HFFc6 (cell line): ENCODE measurements around the gene CAMK2B. TPM values are rescaled to one million over a fixed set of nuclear protein-coding genes. Genes with fewer than 3 reads are reported as not detected.

Experiments used
- DNase-seq: peaks from one replicate; pipeline ENCODE4 v3.0.0-alpha.2; 2018
- H3K27ac Mint-ChIP-seq: 2 replicates; pipeline ENCODE4 v1.8.0; 2020; ENCODE audit warnings: mild to moderate bottlenecking, mixed read lengths
- H3K27me3 Mint-ChIP-seq: 2 replicates; pipeline ENCODE4 v1.8.0; 2021; ENCODE audit warnings: mild to moderate bottlenecking, moderate library complexity, mixed read lengths; ENCODE audit not compliant: insufficient read depth
- H3K36me3 Mint-ChIP-seq: 2 replicates; pipeline ENCODE4 v1.8.0; 2021; ENCODE audit warnings: low read depth, mixed read lengths
- H3K4me1 Mint-ChIP-seq: 2 replicates; pipeline ENCODE4 v1.8.0; 2020; ENCODE audit warnings: low read depth, mixed read lengths
- H3K4me3 Mint-ChIP-seq: 2 replicates; pipeline ENCODE4 v1.8.0; 2020; ENCODE audit warnings: mild to moderate bottlenecking, moderate library complexity, mixed read lengths
- H3K9me3 Mint-ChIP-seq: 2 replicates; pipeline ENCODE4 v1.8.0; 2020; ENCODE audit warnings: mild to moderate bottlenecking, mixed read lengths
- total RNA-seq, 6 experiments: library from RNA; stranded (reverse); fragmentation: NEBNext Ultra II Directional; extraction: Animal tissue kit (Norgen Biotek cat#: 25700); gene quantifications; 2 replicates in 1 of 6; 3 replicates in 5 of 6; pipeline ENCODE4 v1.2.3, GENCODE V29; 2021
- TF ChIP-seq, protein P1 (sequence below): fragments of 200-600 bp; sonication (generic); IDR thresholded peaks from 2 replicates; pipeline ENCODE4 v1.5.0; 2021; ENCODE audit warnings: antibody characterized with exemption, mild to moderate bottlenecking

The CAMK2B gene
- total RNA-seq, 6 experiments from 2014 or later: 0.11 to 0.41 TPM; not detected in 4

- peaks cover 20% of the 10 kb centered on the region for H3K27me3 Mint-ChIP-seq
- TF ChIP-seq, protein P1, sequence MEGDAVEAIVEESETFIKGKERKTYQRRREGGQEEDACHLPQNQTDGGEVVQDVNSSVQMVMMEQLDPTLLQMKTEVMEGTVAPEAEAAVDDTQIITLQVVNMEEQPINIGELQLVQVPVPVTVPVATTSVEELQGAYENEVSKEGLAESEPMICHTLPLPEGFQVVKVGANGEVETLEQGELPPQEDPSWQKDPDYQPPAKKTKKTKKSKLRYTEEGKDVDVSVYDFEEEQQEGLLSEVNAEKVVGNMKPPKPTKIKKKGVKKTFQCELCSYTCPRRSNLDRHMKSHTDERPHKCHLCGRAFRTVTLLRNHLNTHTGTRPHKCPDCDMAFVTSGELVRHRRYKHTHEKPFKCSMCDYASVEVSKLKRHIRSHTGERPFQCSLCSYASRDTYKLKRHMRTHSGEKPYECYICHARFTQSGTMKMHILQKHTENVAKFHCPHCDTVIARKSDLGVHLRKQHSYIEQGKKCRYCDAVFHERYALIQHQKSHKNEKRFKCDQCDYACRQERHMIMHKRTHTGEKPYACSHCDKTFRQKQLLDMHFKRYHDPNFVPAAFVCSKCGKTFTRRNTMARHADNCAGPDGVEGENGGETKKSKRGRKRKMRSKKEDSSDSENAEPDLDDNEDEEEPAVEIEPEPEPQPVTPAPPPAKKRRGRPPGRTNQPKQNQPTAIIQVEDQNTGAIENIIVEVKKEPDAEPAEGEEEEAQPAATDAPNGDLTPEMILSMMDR: no peak
- no peak overlapping the region for H3K27ac Mint-ChIP-seq
- H3K36me3 Mint-ChIP-seq: no peaks in the 10 kb centered on the region
- no peaks in the 10 kb centered on the region for H3K9me3 Mint-ChIP-seq
- no peak for DNase-seq
- peaks cover 5% of the 10 kb centered on the region; the same call in 1 of the 2 replicates for H3K4me1 Mint-ChIP-seq
- no peak overlapping the region for H3K4me3 Mint-ChIP-seq
These were observed 37.7 kb downstream of the CAMK2B start for GRCh38 chr7:44287488-44288380.

- H3K27ac Mint-ChIP-seq: no peak overlapping the region
- H3K4me3 Mint-ChIP-seq: no peak overlapping the region
- peaks cover 5% of the 10 kb centered on the region; the same call in 1 of the 2 replicates for H3K4me1 Mint-ChIP-seq
- no peaks in the 10 kb centered on the region for H3K9me3 Mint-ChIP-seq
- TF ChIP-seq, protein P1: no peak
- no peak for DNase-seq
- peaks cover 15% of the 10 kb centered on the region for H3K27me3 Mint-ChIP-seq
- no peaks in the 10 kb centered on the region for H3K36me3 Mint-ChIP-seq
These were observed 38.5 kb downstream of the CAMK2B start for GRCh38 chr7:44286618-44287487.

- Mint-ChIP-seq H3K27ac (no peak overlapping the region), H3K36me3 (no peaks in the 10 kb centered on the region), H3K4me1 (peaks cover 5% of the 10 kb centered on the region; the same call in 1 of the 2 replicates), H3K9me3 (no peaks in the 10 kb centered on the region), H3K27me3 (peaks cover 10% of the 10 kb centered on the region), H3K4me3 (no peak overlapping the region)
- TF ChIP-seq, protein P1: no peak
- DNase-seq: no peak
These were observed 39.2 kb downstream of the CAMK2B start for GRCh38 chr7:44286182-44286617.

- peaks cover 5% of the 10 kb centered on the region; the same call in 1 of the 2 replicates for H3K4me1 Mint-ChIP-seq
- no peaks in the 10 kb centered on the region for H3K36me3 Mint-ChIP-seq
- H3K27ac Mint-ChIP-seq: no peak overlapping the region
These were observed 39.8 kb downstream of the CAMK2B start for GRCh38 chr7:44285561-44285960.

More at GRCh38 chr7:44285561-44285960, 39.8 kb downstream of the CAMK2B start:
- H3K4me3 Mint-ChIP-seq: no peak overlapping the region
- DNase-seq: no peak
- no peaks in the 10 kb centered on the region for H3K9me3 Mint-ChIP-seq
- peaks cover 10% of the 10 kb centered on the region for H3K27me3 Mint-ChIP-seq
- TF ChIP-seq, protein P1: no peak
